Astrocyte (in vitro differentiated cells and primary cell): ENCODE measurements around the gene PARK7. TPM values are rescaled to one million over a fixed set of nuclear protein-coding genes. Genes with fewer than 3 reads are reported as not detected.

Experiments
- DNase-seq: peaks from one replicate; pipeline ENCODE4 v3.0.0-alpha.2; 2010; ENCODE audit warnings: low read depth
- FAIRE-seq: peaks from 2 replicates; lab custom pipeline; 2011; peaks lifted over from hg19 to GRCh38; lab: Jason Lieb, UNC
- H2AFZ ChIP-seq: 2 replicates; pipeline ENCODE4 v1.6.0; 2012; ENCODE audit warnings: low read depth, low read length, inconsistent platforms
- H3K27ac ChIP-seq: 2 replicates; pipeline ENCODE4 v1.5.1; 2011; ENCODE audit warnings: low read depth, low read length, inconsistent platforms
- H3K27me3 ChIP-seq: 2 replicates; pipeline ENCODE4 v1.6.0; 2011; ENCODE audit warnings: low read length, inconsistent platforms; ENCODE audit not compliant: insufficient read depth
- H3K36me3 ChIP-seq: 2 replicates; pipeline ENCODE4 v1.5.1; 2011; ENCODE audit warnings: low read length, inconsistent platforms; ENCODE audit not compliant: insufficient read depth
- H3K4me1 ChIP-seq: 2 replicates; pipeline ENCODE4 v1.5.1; 2011; ENCODE audit warnings: low read length, inconsistent platforms; ENCODE audit not compliant: insufficient read depth
- H3K4me2 ChIP-seq: 2 replicates; pipeline ENCODE4 v1.6.0; 2012; ENCODE audit warnings: low read length, inconsistent platforms
- H3K4me3 ChIP-seq: 2 replicates; pipeline ENCODE4 v1.5.1; 2011; ENCODE audit warnings: low read depth, mild to moderate bottlenecking, low read length, inconsistent platforms; ENCODE audit not compliant: insufficient read depth
- H3K79me2 ChIP-seq: 2 replicates; pipeline ENCODE4 v1.6.0; 2012; ENCODE audit warnings: mild to moderate bottlenecking, low read length, inconsistent platforms; ENCODE audit not compliant: insufficient read depth
- H3K9ac ChIP-seq: 2 replicates; pipeline ENCODE4 v1.6.0; 2012; ENCODE audit warnings: mild to moderate bottlenecking, low read length, inconsistent platforms
- H3K9me3 ChIP-seq: 2 replicates; pipeline ENCODE4 v1.5.1; 2012; ENCODE audit warnings: low read depth, mild to moderate bottlenecking, low read length, inconsistent platforms; ENCODE audit not compliant: insufficient read depth
- H4K20me1 ChIP-seq: 2 replicates; pipeline ENCODE4 v1.6.0; 2012; ENCODE audit warnings: low read length, inconsistent platforms; ENCODE audit not compliant: insufficient read depth
- H3K27ac Mint-ChIP-seq: one replicate; pipeline ENCODE4 v1.8.0; 2021; ENCODE audit warnings: mild to moderate bottlenecking, mixed read lengths; ENCODE audit not compliant: unreplicated experiment
- H3K27me3 Mint-ChIP-seq: one replicate; pipeline ENCODE4 v1.8.0; 2021; ENCODE audit warnings: low read depth, mixed read lengths; ENCODE audit not compliant: unreplicated experiment
- H3K36me3 Mint-ChIP-seq: one replicate; pipeline ENCODE4 v1.8.0; 2021; ENCODE audit warnings: low read depth, mixed read lengths; ENCODE audit not compliant: unreplicated experiment
- H3K4me1 Mint-ChIP-seq: one replicate; pipeline ENCODE4 v1.8.0; 2021; ENCODE audit warnings: low read depth, mixed read lengths; ENCODE audit not compliant: unreplicated experiment
- H3K4me3 Mint-ChIP-seq: one replicate; pipeline ENCODE4 v1.8.0; 2021; ENCODE audit warnings: mild to moderate bottlenecking, moderate library complexity, mixed read lengths; ENCODE audit not compliant: unreplicated experiment
- H3K9me3 Mint-ChIP-seq: one replicate; pipeline ENCODE4 v1.8.0; 2021; ENCODE audit warnings: mild to moderate bottlenecking, mixed read lengths; ENCODE audit not compliant: unreplicated experiment
- CTCF ChIP-seq: IDR thresholded peaks from 2 replicates; pipeline ENCODE4 v1.5.1; 2011; ENCODE audit warnings: low read depth, mild to moderate bottlenecking, inconsistent platforms, low read length, moderate library complexity; ENCODE audit not compliant: insufficient read depth
- EZH2 ChIP-seq: IDR thresholded peaks from 2 replicates; pipeline ENCODE4 v1.6.1; 2012; ENCODE audit warnings: mild to moderate bottlenecking, low read length, inconsistent platforms; ENCODE audit not compliant: insufficient read depth
- total RNA-seq: library from RNA; stranded (reverse); gene quantifications from 2 replicates; pipeline ENCODE4 v1.2.1, GENCODE V29; 2021

The PARK7 gene
- total RNA-seq, 1 donor from 2014 or later = 282 TPM

DNA sequence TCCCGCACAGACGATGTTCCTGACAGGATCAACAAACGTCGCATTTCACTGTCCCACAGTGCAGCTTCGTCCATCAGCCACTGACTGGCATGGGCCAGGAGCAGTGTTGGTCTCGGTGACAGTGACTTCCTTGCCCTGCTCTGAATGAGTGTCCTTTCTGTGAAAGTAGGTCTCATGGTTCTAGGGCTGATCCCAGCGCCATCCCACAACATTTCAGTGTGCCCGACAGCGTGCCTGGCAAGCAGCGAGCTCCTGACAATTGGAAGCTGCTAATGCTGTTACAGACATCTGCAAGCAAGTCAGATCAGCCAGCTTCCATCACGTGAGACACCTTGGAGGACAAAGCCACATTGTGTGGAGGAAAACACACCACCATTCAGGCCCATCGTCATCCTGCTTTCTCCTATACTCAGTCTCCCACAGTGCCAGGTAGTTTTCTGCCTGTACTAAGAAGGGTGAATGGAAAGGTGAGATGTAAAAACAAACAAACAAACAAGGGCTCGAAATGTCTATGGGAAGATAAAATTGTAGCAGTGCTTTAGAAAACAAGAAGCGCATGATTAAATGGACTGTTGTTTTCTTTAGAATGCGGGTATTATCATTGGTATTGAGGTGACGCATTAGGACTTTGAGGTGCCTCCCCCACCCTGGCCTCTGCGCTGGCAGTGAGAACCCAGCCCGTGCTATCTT is 42.7 kb downstream of the PARK7 start:
- H3K4me3 Mint-ChIP-seq = no peak overlapping the region
- Histone ChIP-seq H3K4me1 (peaks cover 18% of the 10 kb centered on the region), H2AFZ (no peak overlapping the region), H3K9ac (peak overlapping the region; percentile 39), H3K4me2 (peak overlapping the region; percentile 60), H3K27ac (peak overlapping the region; percentile 72), H3K9me3 (no peaks in the 10 kb centered on the region), H3K27me3 (no peaks in the 10 kb centered on the region), H3K4me3 (no peak overlapping the region), H4K20me1 (peaks cover 14% of the 10 kb centered on the region), H3K36me3 (peaks cover 2% of the 10 kb centered on the region), H3K79me2 (no peaks in the 10 kb centered on the region)
- peak overlapping the region; percentile 85 for H3K27ac Mint-ChIP-seq
- FAIRE-seq (no peak), DNase-seq (no peak)
- no peaks in the 10 kb centered on the region for H3K27me3 Mint-ChIP-seq
- peaks cover 3% of the 10 kb centered on the region for H3K36me3 Mint-ChIP-seq
- H3K9me3 Mint-ChIP-seq = no peaks in the 10 kb centered on the region
- H3K4me1 Mint-ChIP-seq = peaks cover 25% of the 10 kb centered on the region
- no peak for TF ChIP-seq EZH2
- no peak for TF ChIP-seq CTCF

- peak overlapping the region; percentile 85 for H3K27ac Mint-ChIP-seq
These were observed 43.5 kb downstream of the PARK7 start for GRCh38 chr1:8004803-8005573.

More at GRCh38 chr1:8004803-8005573, 43.5 kb downstream of the PARK7 start:
- Mint-ChIP-seq H3K36me3 (peaks cover 5% of the 10 kb centered on the region), H3K4me1 (peaks cover 25% of the 10 kb centered on the region), H3K4me3 (peak overlapping the region; percentile 47), H3K27me3 (no peaks in the 10 kb centered on the region), H3K9me3 (no peaks in the 10 kb centered on the region)
- peak; percentile 95 for DNase-seq
- Histone ChIP-seq H3K27ac (peak overlapping the region; percentile 72), H4K20me1 (peaks cover 21% of the 10 kb centered on the region), H3K27me3 (no peaks in the 10 kb centered on the region), H3K9ac (peak overlapping the region; percentile 39), H3K4me1 (peaks cover 18% of the 10 kb centered on the region), H3K4me2 (peak overlapping the region; percentile 60), H3K4me3 (peak overlapping the region; percentile 0), H3K9me3 (no peaks in the 10 kb centered on the region), H2AFZ (no peak overlapping the region), H3K79me2 (peaks cover 6% of the 10 kb centered on the region), H3K36me3 (peaks cover 4% of the 10 kb centered on the region)
- no peak for FAIRE-seq
- TF ChIP-seq EZH2 = no peak
- TF ChIP-seq CTCF = no peak
